Measurements from ENCODE around the gene ADH1B. TPM values are rescaled to one million over a fixed set of nuclear protein-coding genes. Genes with fewer than 3 reads are reported as not detected.

Gene ADH1B
- total RNA-seq, 4 donors from 2014 or later = 1,271 to 1,760 (median 1,505) TPM

- WGBS, 2 donors = 71 to 76% methylated on average over 2 of the region's 2 CpGs
- Histone ChIP-seq H3K9me3 (peaks cover 0 to 13% (median 0%) of the 10 kb centered on the region in 4 donors), H3K27ac (no peak overlapping the region), H3K4me3 (no peak overlapping the region), H3K36me3 (no peaks in the 10 kb centered on the region), H3K27me3 (no peaks in the 10 kb centered on the region), H3K4me1 (no peaks in the 10 kb centered on the region)
- no peak for DNase-seq (ENCODE audit: low spot score in 2 of 2)
- TF ChIP-seq POLR2A (IDR thresholded peaks at IDR 0.05) (no peak), CTCF (IDR thresholded peaks at IDR 0.05) (no peak), EP300 (IDR thresholded peaks at IDR 0.05) (no peak)
Measured at GRCh38 chr4:99273704-99274103, 47.5 kb downstream of the ADH1B start.

GRCh38 chr4:99264927-99265326 lies 56.3 kb downstream of the ADH1B start:
- no peak for TF ChIP-seq POLR2A (IDR thresholded peaks at IDR 0.05)
- TF ChIP-seq CTCF (IDR thresholded peaks at IDR 0.05) = no peak
- TF ChIP-seq EP300 (IDR thresholded peaks at IDR 0.05) = no peak
- DNase-seq (ENCODE audit: low spot score in 2 of 2) = no peak
- Histone ChIP-seq H3K9me3 (peaks cover 0 to 14% (median 0%) of the 10 kb centered on the region in 4 donors), H3K36me3 (peaks cover 0 to 3% (median 0%) of the 10 kb centered on the region in 3 donors), H3K27me3 (no peaks in the 10 kb centered on the region), H3K27ac (no peak overlapping the region), H3K4me3 (no peak overlapping the region), H3K4me1 (no peaks in the 10 kb centered on the region)

Other genes starting within 250 kb of the ADH1B start
- 100 to 1,000 TPM; 111 to 139 (median 122) TPM for gene ADH5, start 232.6 kb downstream of the ADH1B start, total RNA-seq
- gene ADH4, start 177.1 kb downstream of the ADH1B start, total RNA-seq = 1 to 10 TPM in 1 of 4 donors, under 1 TPM in 3; 0.42 to 5.1 (median 0.62) TPM
- gene ADH6, start 102.2 kb downstream of the ADH1B start, total RNA-seq = not detected
- gene ADH1A, start 30.4 kb downstream of the ADH1B start, total RNA-seq = 1 to 10 TPM in 2 of 4 donors, under 1 TPM in 1, not detected in 1; 0.59 to 2.6 (median 1.8) TPM
- 100 to 1,000 TPM in 3 of 4 donors, 10 to 100 TPM in 1; 44.7 to 186 (median 151) TPM for gene ADH1C, start 31.3 kb upstream of the ADH1B start, total RNA-seq
- gene ADH7, start 113.9 kb upstream of the ADH1B start, total RNA-seq = not detected
- gene C4orf17, start 189.6 kb upstream of the ADH1B start, total RNA-seq = not detected
- 10 to 100 TPM in 1 of 4 donors, 1 to 10 TPM in 3; 1.8 to 15.1 (median 4.4) TPM for gene TRMT10A, start 242.6 kb upstream of the ADH1B start, total RNA-seq

Data from tibial nerve (tissue), 4 donors.